Endothelial cell of umbilical vein (primary cell): ENCODE data around the gene GALNT2. TPM values are rescaled to one million over a fixed set of nuclear protein-coding genes. Genes with fewer than 3 reads are reported as not detected.

Experiments used
- BruUV-seq: library from RNA; stranded (reverse); fragments of 400-500 nt; replicated peaks from 2 replicates; lab custom pipeline; 2021; lab: Mats Ljungman, UMichigan
- CTCF ChIA-PET: fragments of 300-600, 350-600 bp; sonication (Branson Sonifier 250); formaldehyde crosslinking; loops from one replicate; lab custom pipeline; 2021; ENCODE audit warnings: antibody characterized with exemption, inconsistent platforms; lab: Charles Lee
- POLR2A ChIA-PET: fragments of 300-600, 350-600 bp; sonication (Branson Sonifier 250); formaldehyde crosslinking; loops from one replicate; lab custom pipeline; 2021; ENCODE audit warnings: antibody characterized with exemption, inconsistent platforms; lab: Charles Lee
- DNase-seq: peaks from one replicate; pipeline ENCODE4 v3.0.0-alpha.2; 2011; ENCODE audit warnings: low read depth, low spot score
- FAIRE-seq: peaks from 2 replicates; lab custom pipeline; 2011; peaks lifted over from hg19 to GRCh38; lab: Jason Lieb, UNC
- H2AFZ ChIP-seq: 2 replicates; pipeline ENCODE4 v1.6.0; 2012; ENCODE audit warnings: low read depth, low read length, control low read depth, inconsistent platforms
- H3K27ac ChIP-seq: 2 replicates; pipeline ENCODE4 v1.5.1; 2011; ENCODE audit warnings: low read depth, mild to moderate bottlenecking, control low read depth, low read length, moderate library complexity; ENCODE audit not compliant: insufficient read depth
- H3K27me3 ChIP-seq, 2 experiments: 2 replicates each; pipeline versions ENCODE4 v1.6.0 to v1.6.1; 2011; ENCODE audit warnings: low read length in 2 of 2, mixed read lengths in 1 of 2; ENCODE audit not compliant: control insufficient read depth in 2 of 2, insufficient read depth in 2 of 2
- H3K36me3 ChIP-seq, 2 experiments: 2 replicates in 1 of 2; 3 replicates in 1 of 2; pipeline ENCODE4 v1.5.1; 2011; ENCODE audit warnings: low read length in 2 of 2, mild to moderate bottlenecking in 1 of 2, moderate library complexity in 1 of 2; ENCODE audit not compliant: control insufficient read depth in 2 of 2, insufficient read depth in 2 of 2; ENCODE audit errors: extremely low read depth in 1 of 2
- H3K4me1 ChIP-seq: 3 replicates; pipeline ENCODE4 v1.5.1; 2011; ENCODE audit warnings: mild to moderate bottlenecking, low read length; ENCODE audit not compliant: control insufficient read depth, insufficient read depth; ENCODE audit errors: extremely low read depth
- H3K4me2 ChIP-seq: 2 replicates; pipeline ENCODE4 v1.6.1; 2011; ENCODE audit warnings: low read length, control low read depth, mixed read lengths; ENCODE audit not compliant: insufficient read depth
- H3K4me3 ChIP-seq, 3 experiments: fragments of 200-600 bp in 1 of 3; sonication (generic), shearing (Covaris generic) in 1 of 3; replicated peaks in 1 of 3; 2 replicates each; pipeline ENCODE4 v1.5.1; 2011 to 2016; ENCODE audit warnings: control low read depth in 3 of 3, low read length in 3 of 3, mild to moderate bottlenecking in 2 of 3, inconsistent platforms in 1 of 3, low read depth in 1 of 3, moderate library complexity in 1 of 3; ENCODE audit not compliant: insufficient read depth in 1 of 3
- H3K79me2 ChIP-seq: 2 replicates; pipeline ENCODE4 v1.6.0; 2012; ENCODE audit warnings: low read length, inconsistent platforms; ENCODE audit not compliant: control insufficient read depth, insufficient read depth
- H3K9ac ChIP-seq: replicated peaks from 2 replicates; pipeline ENCODE3; 2011; ENCODE audit warnings: low read length, control low read depth; ENCODE audit not compliant: insufficient read depth; ENCODE audit errors: extremely low read depth
- H3K9me1 ChIP-seq: replicated peaks from 3 replicates; pipeline ENCODE4 v1.6.0; 2011; ENCODE audit warnings: mild to moderate bottlenecking, low read length; ENCODE audit not compliant: control insufficient read depth, insufficient read depth; ENCODE audit errors: extremely low read depth
- H3K9me3 ChIP-seq: replicated peaks from 2 replicates; pipeline ENCODE4 v1.5.1; 2012; ENCODE audit warnings: low read length, inconsistent platforms; ENCODE audit not compliant: control insufficient read depth, insufficient read depth
- H4K20me1 ChIP-seq: replicated peaks from 2 replicates; pipeline ENCODE3; 2011; ENCODE audit warnings: mild to moderate bottlenecking, low read length; ENCODE audit not compliant: control insufficient read depth, insufficient read depth; ENCODE audit errors: extremely low read depth
- EZH2 ChIP-seq: IDR thresholded peaks from 2 replicates; pipeline ENCODE4 v1.6.1; 2012; ENCODE audit warnings: borderline replicate concordance, low read depth, mild to moderate bottlenecking, moderate library complexity, low read length, inconsistent platforms; ENCODE audit not compliant: severe bottlenecking
- FOS ChIP-seq: IDR thresholded peaks from 2 replicates; pipeline ENCODE4 v1.6.1; 2011; ENCODE audit warnings: mild to moderate bottlenecking, low read length, moderate library complexity, borderline replicate concordance; ENCODE audit not compliant: insufficient read depth
- GATA2 ChIP-seq: IDR thresholded peaks from 2 replicates; pipeline ENCODE4 v1.7.0; 2011; ENCODE audit warnings: low read depth, mild to moderate bottlenecking, moderate library complexity, mixed read lengths, low read length; ENCODE audit not compliant: insufficient read length, insufficient read depth
- JUN ChIP-seq: IDR thresholded peaks from 2 replicates; pipeline ENCODE4 v1.6.1; 2011; ENCODE audit warnings: borderline replicate concordance, low read depth; ENCODE audit not compliant: insufficient read length, insufficient read depth
- MYC ChIP-seq: IDR thresholded peaks from one replicate; pipeline ENCODE4 v1.6.1; 2011; ENCODE audit warnings: mild to moderate bottlenecking, low read depth, low read length
- POLR2A ChIP-seq: IDR thresholded peaks from 2 replicates; pipeline ENCODE4 v1.6.1; 2012; ENCODE audit warnings: low read depth, mild to moderate bottlenecking, control low read depth, low read length
- POLR2AphosphoS5 ChIP-seq: IDR thresholded peaks from 2 replicates; pipeline ENCODE4 v1.6.1; 2012; ENCODE audit warnings: low read depth, mild to moderate bottlenecking, control low read depth, low read length, moderate library complexity; ENCODE audit not compliant: insufficient read depth
- dilution Hi-C: fragments of 300-500 bp; cut with MboI; formaldehyde crosslinking; loops from one replicate; pipeline ENCODE4 v1.15.0; 2019; ENCODE audit warnings: low sequenced_read_pairs; ENCODE audit not compliant: extremely low pct_ligation_motif_present
- intact Hi-C: fragments of 100-400 bp; cut with micrococcal nuclease; formaldehyde crosslinking; loops from one replicate; pipeline ENCODE4 v1.10.0; 2022
- polyA plus RNA-seq, 4 experiments: library from polyadenylated mRNA; depleted of rRNA in 3 of 4; stranded (reverse) in 3 of 4; unstranded in 1 of 4; fragments of >200 nt; gene quantifications; 2 replicates each; pipeline versions ENCODE4 v1.2.1 to v1.2.3, GENCODE V29; 2011 to 2012; ENCODE audit warnings: missing spikeins in 1 of 4
- total RNA-seq: library from RNA; stranded (reverse); gene quantifications from 2 replicates; pipeline ENCODE4 v1.2.3, GENCODE V29; 2021
- TF ChIP-seq, protein P1 (sequence below), 2 donors: IDR thresholded peaks; 1 replicate in 1 of 2; 2 replicates in 1 of 2; pipeline ENCODE4 v1.5.1; 2011; ENCODE audit warnings: low read length in 2 of 2, mild to moderate bottlenecking in 2 of 2, moderate library complexity in 2 of 2, control low read depth in 1 of 2, inconsistent platforms in 1 of 2, low read depth in 1 of 2; ENCODE audit not compliant: insufficient read depth in 1 of 2; ENCODE audit errors: extremely low read depth in 1 of 2
- TF ChIP-seq, protein P2 (sequence below): IDR thresholded peaks from 2 replicates; pipeline ENCODE4 v1.6.1; 2011; ENCODE audit not compliant: insufficient read depth, insufficient read length

The GALNT2 gene
- total and polyA plus RNA-seq, 2 donors (not counting 3 experiments of a cell fraction or from before 2014, with no cell fraction given) = 56.3 to 77.5 TPM

DNA sequence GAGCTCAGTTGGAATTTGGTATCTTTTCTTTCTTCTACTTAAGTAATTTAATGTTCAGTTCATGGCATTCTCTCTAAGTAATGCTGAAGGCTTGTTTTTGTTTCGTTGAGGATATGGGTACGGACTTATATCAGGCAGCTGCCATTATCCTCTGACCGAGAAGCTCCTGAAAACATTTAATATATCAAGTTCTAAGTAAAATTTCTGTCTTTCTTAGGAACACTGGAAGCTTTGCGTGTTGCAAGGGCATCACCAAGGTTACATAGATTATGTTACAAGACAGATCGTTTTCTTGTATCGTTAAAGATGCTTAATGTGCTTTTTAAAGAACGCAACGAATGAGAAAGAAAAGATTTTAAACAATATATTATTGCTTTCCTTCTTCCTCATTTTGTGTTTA is 1.0 kb upstream of the GALNT2 start:
- peak overlapping the region in 1 of 3 experiments; percentile 42 for H3K4me3 ChIP-seq
- no peak for TF ChIP-seq EZH2
- TF ChIP-seq, protein P1, sequence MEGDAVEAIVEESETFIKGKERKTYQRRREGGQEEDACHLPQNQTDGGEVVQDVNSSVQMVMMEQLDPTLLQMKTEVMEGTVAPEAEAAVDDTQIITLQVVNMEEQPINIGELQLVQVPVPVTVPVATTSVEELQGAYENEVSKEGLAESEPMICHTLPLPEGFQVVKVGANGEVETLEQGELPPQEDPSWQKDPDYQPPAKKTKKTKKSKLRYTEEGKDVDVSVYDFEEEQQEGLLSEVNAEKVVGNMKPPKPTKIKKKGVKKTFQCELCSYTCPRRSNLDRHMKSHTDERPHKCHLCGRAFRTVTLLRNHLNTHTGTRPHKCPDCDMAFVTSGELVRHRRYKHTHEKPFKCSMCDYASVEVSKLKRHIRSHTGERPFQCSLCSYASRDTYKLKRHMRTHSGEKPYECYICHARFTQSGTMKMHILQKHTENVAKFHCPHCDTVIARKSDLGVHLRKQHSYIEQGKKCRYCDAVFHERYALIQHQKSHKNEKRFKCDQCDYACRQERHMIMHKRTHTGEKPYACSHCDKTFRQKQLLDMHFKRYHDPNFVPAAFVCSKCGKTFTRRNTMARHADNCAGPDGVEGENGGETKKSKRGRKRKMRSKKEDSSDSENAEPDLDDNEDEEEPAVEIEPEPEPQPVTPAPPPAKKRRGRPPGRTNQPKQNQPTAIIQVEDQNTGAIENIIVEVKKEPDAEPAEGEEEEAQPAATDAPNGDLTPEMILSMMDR (IDR thresholded peaks at IDR 0.05; ENCODE audit: extremely low read depth in 1 of 2, insufficient read depth in 1 of 2, low read depth in 1 of 2, low read length in 2 of 2) = no peak
- no peak for TF ChIP-seq POLR2AphosphoS5
- peak overlapping the region; percentile 68 for H3K4me2 ChIP-seq
- H3K27ac ChIP-seq = no peak overlapping the region
- no peak for FAIRE-seq
- intact Hi-C loops = loop anchor here (2.0 kb wide), 3 partner anchors 149 to 507 kb away; partner anchors contain the start of gene ABCB10
- H3K4me1 ChIP-seq = peaks cover 11% of the 10 kb centered on the region
- no peaks in the 10 kb centered on the region for H3K9me3 ChIP-seq
- no TSS peak for BruUV-seq
- H3K36me3 ChIP-seq = no peaks in the 10 kb centered on the region
- POLR2A ChIA-PET = no interaction called here
- no peak overlapping the region for H2AFZ ChIP-seq
- peaks cover 8% of the 10 kb centered on the region for H4K20me1 ChIP-seq
- dilution Hi-C loops = no loop called here
- H3K27me3 ChIP-seq = peaks cover 0 to 1% of the 10 kb centered on the region in 2 experiments
- peaks cover 34% of the 10 kb centered on the region for H3K79me2 ChIP-seq
- H3K9ac ChIP-seq = no peak overlapping the region
- H3K9me1 ChIP-seq = no peaks in the 10 kb centered on the region
- DNase-seq = peak; percentile 6
- CTCF ChIA-PET = interaction anchor here (0.8 to 1.9 kb wide), 7 partner anchors 7 to 159 kb away, joined by 3 to 10 read pairs (median 3); no protein-coding TSS in a partner anchor

DNA sequence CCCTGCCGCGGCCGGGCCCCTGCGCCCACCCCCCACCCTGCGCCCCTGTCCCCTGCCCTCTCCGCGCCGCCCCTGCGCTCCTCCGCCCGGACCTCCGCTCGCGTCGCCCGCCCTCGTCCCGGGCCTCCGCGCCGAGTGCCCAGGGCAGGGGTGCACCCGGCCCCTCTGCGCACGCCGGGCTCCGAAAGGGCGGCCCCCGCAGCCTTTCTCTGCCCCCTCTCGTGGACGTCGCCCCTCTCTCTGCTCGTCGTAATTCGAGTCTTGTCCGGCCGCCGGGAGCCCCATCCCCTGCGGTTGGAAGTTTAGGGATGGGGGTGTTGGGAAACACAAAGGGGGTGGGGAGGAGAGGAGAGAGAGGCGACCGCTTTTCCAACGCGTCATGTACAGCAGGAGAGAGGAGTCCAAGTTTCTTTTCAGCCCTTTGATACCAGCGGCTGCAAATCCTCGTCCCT is 407 bp downstream of the GALNT2 start:
- H3K4me3 ChIP-seq = peak overlapping the region; percentile 42 to 71 (median 54)
- H3K9ac ChIP-seq = peak overlapping the region; percentile 39
- CTCF ChIA-PET = interaction anchor here (1.2 to 1.9 kb wide), 4 partner anchors 9 to 157 kb away, joined by 3 to 10 read pairs (median 4); no protein-coding TSS in a partner anchor
- H3K9me1 ChIP-seq = no peaks in the 10 kb centered on the region
- peak overlapping the region; percentile 47 for H3K27ac ChIP-seq
- intact Hi-C loops (loop anchor here (1.0 to 2.0 kb wide), 6 partner anchors 37 to 509 kb away; partner anchors contain the start of gene ABCB10), dilution Hi-C loops (no loop called here)
- peak overlapping the region; percentile 89 for H3K4me2 ChIP-seq
- peaks cover 11% of the 10 kb centered on the region for H3K4me1 ChIP-seq
- H3K9me3 ChIP-seq = no peaks in the 10 kb centered on the region
- BruUV-seq = no TSS peak
- H3K79me2 ChIP-seq = peaks cover 47% of the 10 kb centered on the region
- no peaks in the 10 kb centered on the region for H3K27me3 ChIP-seq
- POLR2A ChIA-PET = no interaction called here
- H4K20me1 ChIP-seq = peaks cover 8% of the 10 kb centered on the region
- TF ChIP-seq, protein P1 (IDR thresholded peaks at IDR 0.05; ENCODE audit: extremely low read depth in 1 of 2, insufficient read depth in 1 of 2, low read depth in 1 of 2, low read length in 2 of 2) = no peak
- TF ChIP-seq POLR2A = no peak
- no peak for TF ChIP-seq MYC
- no peak for TF ChIP-seq GATA2
- no peak for TF ChIP-seq POLR2AphosphoS5
- no peak for TF ChIP-seq FOS
- TF ChIP-seq, protein P2, sequence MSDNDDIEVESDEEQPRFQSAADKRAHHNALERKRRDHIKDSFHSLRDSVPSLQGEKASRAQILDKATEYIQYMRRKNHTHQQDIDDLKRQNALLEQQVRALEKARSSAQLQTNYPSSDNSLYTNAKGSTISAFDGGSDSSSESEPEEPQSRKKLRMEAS = no peak
- no peak for TF ChIP-seq JUN
- no peak for TF ChIP-seq EZH2
- FAIRE-seq (no peak), DNase-seq (peak; percentile 37)
- H2AFZ ChIP-seq = peak overlapping the region; percentile 89
- no peaks in the 10 kb centered on the region for H3K36me3 ChIP-seq
